ENCODE data around the gene MOSMO.
"Not testable (repeated sequence)": the region's sequence is repeated elsewhere in the genome, so short reads cannot be mapped to it uniquely, and the experiment has no call there.

Gene MOSMO

DNA sequence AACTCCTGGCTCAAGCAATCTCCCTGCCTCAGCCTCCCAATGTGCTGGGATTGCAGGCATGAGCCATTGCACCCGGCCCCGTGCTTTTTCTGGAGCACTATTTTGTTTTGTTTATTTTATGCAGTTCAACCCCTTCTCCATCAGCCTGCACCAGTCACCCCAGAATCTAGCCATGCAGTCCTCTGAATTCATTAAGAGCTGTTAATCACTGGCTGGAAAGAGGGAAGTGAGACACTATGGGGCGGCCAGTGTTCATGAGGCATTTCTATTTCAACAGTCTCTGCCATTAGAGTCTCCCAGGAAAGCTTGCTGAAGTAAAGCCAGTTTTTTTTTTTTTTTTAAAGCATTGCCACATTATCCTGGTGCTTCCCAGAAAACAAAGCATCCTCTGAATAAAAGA, 86.1 kb downstream of the MOSMO start:
- no peaks in the 10 kb centered on the region for H3K9me3 ChIP-seq (ENCODE audit: control insufficient read depth, low read length)
- no peak overlapping the region for H3K9ac ChIP-seq (ENCODE audit: low read length)
- H3K36me3 ChIP-seq (ENCODE audit: control insufficient read depth, insufficient read depth, low read length, severe bottlenecking), result no peaks in the 10 kb centered on the region
- DNase-seq (ENCODE audit: low read depth), result no peak
- H3K27me3 ChIP-seq (replicated peaks; ENCODE audit: control insufficient read depth, insufficient read depth, low read length), result peaks cover 4% of the 10 kb centered on the region
- H3K4me1 ChIP-seq (ENCODE audit: control insufficient read depth, insufficient read depth, low read length), result peaks cover 22% of the 10 kb centered on the region
- no peak overlapping the region for H3K4me3 ChIP-seq (ENCODE audit: low read length)

- DNase-seq (ENCODE audit: low read depth), result peak; percentile 80
- Histone ChIP-seq H3K27me3 (replicated peaks; ENCODE audit: control insufficient read depth, insufficient read depth, low read length) (peaks cover 11% of the 10 kb centered on the region), H3K4me1 (ENCODE audit: control insufficient read depth, insufficient read depth, low read length) (peaks cover 11% of the 10 kb centered on the region), H3K4me3 (ENCODE audit: low read length) (peak overlapping the region; percentile 42), H3K9me3 (ENCODE audit: control insufficient read depth, low read length) (no peaks in the 10 kb centered on the region), H3K36me3 (ENCODE audit: control insufficient read depth, insufficient read depth, low read length, severe bottlenecking) (no peaks in the 10 kb centered on the region), H3K9ac (ENCODE audit: low read length) (no peak overlapping the region)
Measured at GRCh38 chr16:22098405-22099255, 90.7 kb downstream of the MOSMO start.

GRCh38 chr16:22099256-22099975, 91.5 kb downstream of the MOSMO start:
- Histone ChIP-seq H3K27me3 (replicated peaks; ENCODE audit: control insufficient read depth, insufficient read depth, low read length) (peaks cover 11% of the 10 kb centered on the region), H3K4me1 (ENCODE audit: control insufficient read depth, insufficient read depth, low read length) (peaks cover 4% of the 10 kb centered on the region), H3K4me3 (ENCODE audit: low read length) (no peak overlapping the region), H3K9ac (ENCODE audit: low read length) (no peak overlapping the region), H3K36me3 (ENCODE audit: control insufficient read depth, insufficient read depth, low read length, severe bottlenecking) (no peaks in the 10 kb centered on the region), H3K9me3 (ENCODE audit: control insufficient read depth, low read length) (no peaks in the 10 kb centered on the region)
- DNase-seq (ENCODE audit: low read depth), result no peak

GRCh38 chr16:22103441-22103840, 95.5 kb downstream of the MOSMO start:
- no peaks in the 10 kb centered on the region for H3K36me3 ChIP-seq (ENCODE audit: control insufficient read depth, insufficient read depth, low read length, severe bottlenecking)
- H3K9me3 ChIP-seq (ENCODE audit: control insufficient read depth, low read length), result no peaks in the 10 kb centered on the region
- H3K9ac ChIP-seq (ENCODE audit: low read length), result no peak overlapping the region
- H3K4me1 ChIP-seq (ENCODE audit: control insufficient read depth, insufficient read depth, low read length), result peaks cover 3% of the 10 kb centered on the region
- no peak for DNase-seq (ENCODE audit: low read depth)
- H3K4me3 ChIP-seq (ENCODE audit: low read length), result no peak overlapping the region
- H3K27me3 ChIP-seq (replicated peaks; ENCODE audit: control insufficient read depth, insufficient read depth, low read length), result peaks cover 31% of the 10 kb centered on the region

GRCh38 chr16:22109258-22109898, 101.5 kb downstream of the MOSMO start:
- no peak for DNase-seq (ENCODE audit: low read depth)
- no peaks in the 10 kb centered on the region for H3K4me1 ChIP-seq (ENCODE audit: control insufficient read depth, insufficient read depth, low read length)
- H3K27me3 ChIP-seq (replicated peaks; ENCODE audit: control insufficient read depth, insufficient read depth, low read length), result peaks cover 42% of the 10 kb centered on the region
- H3K4me3 ChIP-seq (ENCODE audit: low read length), result no peak overlapping the region
- H3K36me3 ChIP-seq (ENCODE audit: control insufficient read depth, insufficient read depth, low read length, severe bottlenecking), result no peaks in the 10 kb centered on the region
- no peak overlapping the region for H3K9ac ChIP-seq (ENCODE audit: low read length)
- H3K9me3 ChIP-seq (ENCODE audit: control insufficient read depth, low read length), result no peaks in the 10 kb centered on the region

- not testable (repeated sequence) for H3K36me3 ChIP-seq (ENCODE audit: control insufficient read depth, insufficient read depth, low read length, severe bottlenecking); H3K9ac ChIP-seq (ENCODE audit: low read length); H3K9me3 ChIP-seq (ENCODE audit: control insufficient read depth, low read length); H3K4me3 ChIP-seq (ENCODE audit: low read length); H3K4me1 ChIP-seq (ENCODE audit: control insufficient read depth, insufficient read depth, low read length); DNase-seq (ENCODE audit: low read depth)
- H3K27me3 ChIP-seq (replicated peaks; ENCODE audit: control insufficient read depth, insufficient read depth, low read length), result peaks cover 33% of the 10 kb centered on the region
Measured at GRCh38 chr16:22111629-22112028, 103.7 kb downstream of the MOSMO start.

DNA sequence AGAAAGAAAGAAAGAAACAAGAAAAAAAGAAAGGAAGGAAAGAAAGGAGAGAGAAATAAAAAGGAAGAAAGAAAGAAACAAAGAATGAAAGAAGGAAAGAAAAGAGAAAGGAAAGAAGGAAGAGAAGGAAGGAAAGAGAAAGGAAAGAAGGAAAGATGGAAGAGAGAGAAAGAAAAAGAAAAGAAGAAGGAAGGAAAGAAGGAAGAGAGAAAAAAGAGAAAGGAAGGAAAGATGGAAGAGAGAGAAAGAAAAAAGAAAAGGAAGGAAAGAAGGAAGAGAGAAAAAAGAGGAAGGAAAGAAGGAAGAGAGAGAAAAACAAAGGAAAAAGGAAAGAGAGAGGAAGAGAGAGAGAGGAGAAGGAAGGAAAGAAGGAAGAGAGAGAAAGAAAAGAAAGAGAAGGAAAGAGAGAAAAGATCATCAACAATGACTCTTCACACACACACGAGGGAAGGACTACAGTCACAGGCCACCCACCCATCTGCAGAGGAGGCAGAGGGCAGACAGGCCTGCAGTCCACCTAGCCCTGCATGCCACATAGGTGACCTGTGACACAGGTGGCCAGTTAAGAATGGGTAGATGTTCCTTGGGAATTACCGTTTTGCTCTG, 108.3 kb downstream of the MOSMO start:
- no peaks in the 10 kb centered on the region for H3K9me3 ChIP-seq (ENCODE audit: control insufficient read depth, low read length)
- H3K4me3 ChIP-seq (ENCODE audit: low read length), result no peak overlapping the region
- H3K27me3 ChIP-seq (replicated peaks; ENCODE audit: control insufficient read depth, insufficient read depth, low read length), result no peaks in the 10 kb centered on the region
- H3K36me3 ChIP-seq (ENCODE audit: control insufficient read depth, insufficient read depth, low read length, severe bottlenecking), result no peaks in the 10 kb centered on the region
- DNase-seq (ENCODE audit: low read depth), result no peak
- no peaks in the 10 kb centered on the region for H3K4me1 ChIP-seq (ENCODE audit: control insufficient read depth, insufficient read depth, low read length)
- no peak overlapping the region for H3K9ac ChIP-seq (ENCODE audit: low read length)

DNA sequence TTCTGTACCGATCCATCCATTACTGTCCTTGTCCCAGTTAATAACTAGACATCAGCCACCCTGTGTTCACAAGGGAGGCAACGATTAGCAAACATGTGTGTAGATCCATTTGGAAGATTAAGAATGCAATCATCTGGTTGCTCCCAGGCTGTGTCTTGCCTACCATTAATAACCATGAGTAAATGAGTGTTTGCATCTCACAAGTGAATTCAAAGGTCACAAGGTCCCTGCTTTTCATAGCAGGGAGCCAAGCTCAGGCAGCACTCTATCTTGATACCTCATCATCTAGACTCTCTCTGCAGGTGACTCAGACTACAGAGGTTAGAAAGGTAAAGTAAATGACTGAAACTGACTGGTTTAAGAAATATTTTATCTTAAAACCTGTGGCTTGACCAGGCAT, 109.7 kb downstream of the MOSMO start:
- H3K9me3 ChIP-seq (ENCODE audit: control insufficient read depth, low read length), result no peaks in the 10 kb centered on the region
- H3K36me3 ChIP-seq (ENCODE audit: control insufficient read depth, insufficient read depth, low read length, severe bottlenecking), result no peaks in the 10 kb centered on the region
- no peaks in the 10 kb centered on the region for H3K4me1 ChIP-seq (ENCODE audit: control insufficient read depth, insufficient read depth, low read length)
- H3K4me3 ChIP-seq (ENCODE audit: low read length), result no peak overlapping the region
- no peak overlapping the region for H3K9ac ChIP-seq (ENCODE audit: low read length)
- DNase-seq (ENCODE audit: low read depth), result no peak
- H3K27me3 ChIP-seq (replicated peaks; ENCODE audit: control insufficient read depth, insufficient read depth, low read length), result no peaks in the 10 kb centered on the region

GRCh38 chr16:22120440-22120839, 112.5 kb downstream of the MOSMO start:
- Histone ChIP-seq H3K4me3 (ENCODE audit: low read length) (no peak overlapping the region), H3K9ac (ENCODE audit: low read length) (no peak overlapping the region), H3K4me1 (ENCODE audit: control insufficient read depth, insufficient read depth, low read length) (no peaks in the 10 kb centered on the region), H3K36me3 (ENCODE audit: control insufficient read depth, insufficient read depth, low read length, severe bottlenecking) (no peaks in the 10 kb centered on the region), H3K9me3 (ENCODE audit: control insufficient read depth, low read length) (no peaks in the 10 kb centered on the region), H3K27me3 (replicated peaks; ENCODE audit: control insufficient read depth, insufficient read depth, low read length) (peaks cover 5% of the 10 kb centered on the region)
- no peak for DNase-seq (ENCODE audit: low read depth)

GRCh38 chr16:22122239-22122638, 114.3 kb downstream of the MOSMO start:
- Histone ChIP-seq H3K9ac (ENCODE audit: low read length) (no peak overlapping the region), H3K4me3 (ENCODE audit: low read length) (no peak overlapping the region), H3K4me1 (ENCODE audit: control insufficient read depth, insufficient read depth, low read length) (no peaks in the 10 kb centered on the region), H3K36me3 (ENCODE audit: control insufficient read depth, insufficient read depth, low read length, severe bottlenecking) (no peaks in the 10 kb centered on the region), H3K27me3 (replicated peaks; ENCODE audit: control insufficient read depth, insufficient read depth, low read length) (peaks cover 5% of the 10 kb centered on the region), H3K9me3 (ENCODE audit: control insufficient read depth, low read length) (no peaks in the 10 kb centered on the region)
- no peak for DNase-seq (ENCODE audit: low read depth)

- no peak for DNase-seq (ENCODE audit: low read depth)
- peaks cover 12% of the 10 kb centered on the region for H3K27me3 ChIP-seq (replicated peaks; ENCODE audit: control insufficient read depth, insufficient read depth, low read length)
- H3K9me3 ChIP-seq (ENCODE audit: control insufficient read depth, low read length), result no peaks in the 10 kb centered on the region
- H3K4me3 ChIP-seq (ENCODE audit: low read length), result no peak overlapping the region
- no peaks in the 10 kb centered on the region for H3K4me1 ChIP-seq (ENCODE audit: control insufficient read depth, insufficient read depth, low read length)
- H3K9ac ChIP-seq (ENCODE audit: low read length), result no peak overlapping the region
- H3K36me3 ChIP-seq (ENCODE audit: control insufficient read depth, insufficient read depth, low read length, severe bottlenecking), result no peaks in the 10 kb centered on the region
Measured at GRCh38 chr16:22123146-22123545, 115.2 kb downstream of the MOSMO start.

Data from adipocyte (in vitro differentiated cells).